GM19328 (cell line): ENCODE data around the gene FIBCD1.

Experiments used
- ATAC-seq: cut with Tn5 transposase; IDR thresholded peaks from one replicate; pipeline ENCODE4 v1.9.1; 2021; ENCODE audit warnings: mild to moderate bottlenecking, moderate library complexity; ENCODE audit not compliant: unreplicated experiment

The FIBCD1 gene

GRCh38 chr9:130884111-130884531 is 54.9 kb downstream of the FIBCD1 start:
- ATAC-seq, result no peak

- ATAC-seq, result no peak
These were observed 55.6 kb downstream of the FIBCD1 start for GRCh38 chr9:130883479-130883878.

DNA sequence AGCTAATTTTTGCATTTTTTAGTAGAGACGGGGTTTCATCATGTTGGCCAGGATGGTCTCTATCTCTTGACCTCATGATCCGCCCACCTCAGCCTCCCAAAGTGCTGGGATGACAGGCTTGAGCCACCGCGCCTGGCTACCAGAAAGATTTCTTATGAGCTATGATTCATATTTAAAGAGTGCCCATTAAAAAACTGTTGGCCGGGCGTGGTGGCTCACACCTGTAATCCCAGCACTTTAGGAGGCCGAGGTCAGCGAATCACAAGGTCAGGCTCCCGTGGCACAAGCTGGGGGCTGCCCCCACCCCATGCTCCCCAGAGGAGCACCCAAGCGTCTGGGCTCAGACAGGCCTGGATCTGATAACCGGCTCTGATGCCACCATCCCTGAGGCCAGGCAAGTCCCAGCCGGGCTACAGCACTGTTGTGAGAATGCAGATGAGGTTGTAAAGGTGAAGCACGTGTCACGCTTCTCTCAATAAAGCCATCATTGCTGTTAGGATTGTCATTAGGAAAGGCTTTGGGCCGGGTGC is 56.3 kb downstream of the FIBCD1 start:
- ATAC-seq, result no peak

DNA sequence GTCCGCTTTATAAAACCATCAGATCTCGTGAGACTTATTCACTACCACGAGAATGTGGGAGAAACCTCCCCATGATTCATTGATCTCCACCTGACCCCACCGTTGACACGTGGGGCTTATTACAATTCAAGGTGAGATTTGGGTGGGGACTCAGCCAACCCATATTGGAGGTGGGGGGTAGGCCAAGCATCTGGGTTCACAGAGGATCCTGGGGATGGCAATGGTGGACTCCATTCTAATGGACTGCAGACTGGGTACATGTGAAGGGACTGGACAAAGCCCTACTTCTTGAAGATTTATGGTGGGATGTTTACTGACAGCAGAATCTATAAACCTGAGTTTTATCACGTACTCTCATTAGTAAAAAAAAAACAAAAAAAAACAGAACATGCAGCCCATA is 57.5 kb downstream of the FIBCD1 start:
- no peak for ATAC-seq

- ATAC-seq, result no peak
These were observed 58.3 kb downstream of the FIBCD1 start for GRCh38 chr9:130880599-130881220.

- ATAC-seq, result no peak
These were observed 59.1 kb downstream of the FIBCD1 start for GRCh38 chr9:130879863-130880411.

- no peak for ATAC-seq
These were observed 60.8 kb downstream of the FIBCD1 start for GRCh38 chr9:130878295-130878694.

- no peak for ATAC-seq
These were observed 61.7 kb downstream of the FIBCD1 start for GRCh38 chr9:130877300-130877699.

- ATAC-seq, result no peak
These were observed 64.3 kb downstream of the FIBCD1 start for GRCh38 chr9:130874783-130875182.

DNA sequence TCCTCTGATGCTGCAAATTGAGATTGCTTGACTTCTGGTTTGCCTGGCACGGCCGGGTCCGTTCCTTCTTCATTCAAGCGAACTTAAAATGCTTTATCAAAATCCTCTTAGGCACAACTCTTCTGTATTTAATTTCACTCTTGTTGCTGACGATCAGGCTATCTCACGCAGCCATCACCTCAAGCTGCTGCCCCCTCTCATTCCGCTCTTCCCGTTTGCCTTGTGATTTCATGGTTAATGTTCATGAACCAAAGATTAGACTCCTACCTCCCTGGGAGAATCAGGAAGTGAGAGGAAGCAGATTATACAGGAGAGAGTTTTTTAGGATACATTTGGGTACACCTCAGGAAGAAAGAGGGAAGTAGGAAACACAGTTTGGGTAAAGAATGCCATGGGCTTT is 65.1 kb downstream of the FIBCD1 start:
- ATAC-seq, result no peak

DNA sequence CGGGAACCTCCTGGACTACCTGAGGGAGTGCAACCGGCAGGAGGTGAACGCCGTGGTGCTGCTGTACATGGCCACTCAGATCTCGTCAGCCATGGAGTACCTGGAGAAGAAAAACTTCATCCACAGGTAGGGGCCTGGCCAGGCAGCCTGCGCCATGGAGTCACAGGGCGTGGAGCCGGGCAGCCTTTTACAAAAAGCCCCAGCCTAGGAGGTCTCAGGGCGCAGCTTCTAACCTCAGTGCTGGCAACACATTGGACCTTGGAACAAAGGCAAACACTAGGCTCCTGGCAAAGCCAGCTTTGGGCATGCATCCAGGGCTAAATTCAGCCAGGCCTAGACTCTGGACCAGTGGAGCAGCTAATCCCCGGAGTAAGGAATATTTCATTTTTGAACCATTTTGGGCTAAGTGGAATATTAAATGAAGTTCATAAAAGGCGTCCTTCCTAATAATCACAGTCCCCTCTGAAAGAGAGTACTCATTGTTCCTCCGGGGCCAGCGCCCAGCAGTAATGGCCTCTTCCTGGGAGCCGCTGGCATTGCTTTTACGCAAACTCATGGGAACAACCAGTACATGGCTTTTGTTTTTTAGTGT is 66.0 kb downstream of the FIBCD1 start:
- ATAC-seq, result no peak

- ATAC-seq, result no peak
These were observed 66.5 kb downstream of the FIBCD1 start for GRCh38 chr9:130872508-130872907.

DNA sequence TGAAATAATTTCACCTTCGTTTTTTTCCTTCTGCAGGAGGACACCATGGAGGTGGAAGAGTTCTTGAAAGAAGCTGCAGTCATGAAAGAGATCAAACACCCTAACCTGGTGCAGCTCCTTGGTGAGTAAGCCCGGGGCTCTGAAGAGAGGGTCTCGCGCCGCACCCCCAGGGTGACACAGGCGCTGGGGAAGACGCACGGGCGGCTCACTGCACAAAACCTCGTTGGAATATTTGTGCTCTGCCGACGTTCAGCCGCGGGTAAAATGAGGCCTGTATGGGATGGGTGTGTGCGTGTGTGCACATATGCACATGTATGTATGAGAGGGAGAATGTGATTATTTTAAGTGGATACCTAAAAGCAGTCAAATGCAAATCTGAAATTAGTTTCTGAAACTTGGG is 67.0 kb downstream of the FIBCD1 start:
- no peak for ATAC-seq

DNA sequence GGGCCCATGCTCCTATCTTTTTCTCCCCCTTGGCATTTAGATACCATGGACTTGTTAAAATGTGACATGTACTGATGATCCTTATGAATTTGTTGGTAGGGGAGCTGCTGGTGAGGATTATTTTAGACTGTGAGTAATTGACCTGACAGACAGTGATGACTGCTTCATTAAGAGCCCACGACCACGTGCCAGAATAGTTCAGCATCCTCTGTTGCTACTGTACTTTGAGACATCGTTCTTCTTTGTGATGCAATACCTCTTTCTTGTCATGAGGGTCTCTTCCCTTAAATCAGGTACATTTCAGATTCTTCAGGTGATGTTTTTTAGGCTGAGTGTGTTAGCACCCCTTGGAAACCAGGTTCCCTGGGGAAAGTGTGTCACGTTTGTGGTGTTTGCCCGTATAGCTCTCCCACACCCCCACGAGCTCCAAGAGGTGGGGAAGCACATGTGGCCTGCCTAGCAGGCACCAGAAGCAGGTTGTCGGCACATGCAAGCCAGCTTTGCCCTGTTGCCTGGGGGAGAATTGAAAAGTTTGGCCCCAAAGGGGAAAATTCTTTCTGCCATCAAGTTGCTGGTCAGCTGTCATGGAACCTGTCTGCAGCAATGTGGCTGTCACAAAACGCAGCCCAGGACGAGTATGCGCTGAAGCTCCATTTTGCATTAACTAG is 67.5 kb downstream of the FIBCD1 start:
- no peak for ATAC-seq

DNA sequence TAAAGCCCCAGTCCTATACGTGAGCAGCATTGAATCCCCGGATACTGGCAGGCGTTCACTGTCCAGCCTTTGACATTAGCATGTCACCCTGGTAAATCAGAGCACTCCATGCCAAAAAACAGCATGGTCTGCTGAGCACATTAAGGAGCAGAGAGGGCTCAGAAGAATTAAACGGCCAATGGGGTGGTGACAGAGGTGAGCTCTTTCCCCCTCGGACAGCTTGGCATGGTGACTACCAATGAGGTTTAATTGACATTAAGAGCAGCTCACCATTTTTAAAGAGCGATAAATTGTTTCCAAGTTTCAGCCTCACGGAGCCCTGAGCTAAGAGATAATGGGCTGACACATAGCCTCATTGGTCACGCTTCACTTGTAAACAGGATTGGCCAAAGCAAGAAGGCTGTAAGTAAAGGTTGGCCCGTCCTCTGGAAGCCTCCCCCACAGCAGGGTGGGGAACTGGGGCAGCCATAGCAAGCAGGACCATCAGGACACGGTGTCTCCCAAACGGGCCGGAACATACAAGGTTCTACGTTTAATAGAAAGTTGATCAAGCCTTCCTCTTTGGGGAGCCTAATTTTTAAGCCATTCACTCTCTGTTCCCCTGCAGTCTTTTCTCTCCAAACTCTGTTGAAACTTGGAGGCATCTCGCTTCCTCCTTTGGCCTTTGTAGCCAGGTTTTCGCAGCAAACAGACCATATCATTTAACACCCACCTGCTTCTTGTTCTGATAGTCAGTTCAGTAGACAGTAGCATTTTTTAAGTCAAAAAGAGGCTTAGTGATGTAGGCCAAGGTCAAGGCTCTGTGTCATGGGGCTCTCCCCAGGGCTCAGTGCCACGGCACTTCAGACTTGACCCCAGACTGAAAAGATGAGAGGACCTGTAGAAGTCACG is 68.3 kb downstream of the FIBCD1 start:
- no peak for ATAC-seq

- ATAC-seq, result no peak
These were observed 69.8 kb downstream of the FIBCD1 start for GRCh38 chr9:130869250-130869649.

- no peak for ATAC-seq
These were observed 70.8 kb downstream of the FIBCD1 start for GRCh38 chr9:130868230-130868629.

DNA sequence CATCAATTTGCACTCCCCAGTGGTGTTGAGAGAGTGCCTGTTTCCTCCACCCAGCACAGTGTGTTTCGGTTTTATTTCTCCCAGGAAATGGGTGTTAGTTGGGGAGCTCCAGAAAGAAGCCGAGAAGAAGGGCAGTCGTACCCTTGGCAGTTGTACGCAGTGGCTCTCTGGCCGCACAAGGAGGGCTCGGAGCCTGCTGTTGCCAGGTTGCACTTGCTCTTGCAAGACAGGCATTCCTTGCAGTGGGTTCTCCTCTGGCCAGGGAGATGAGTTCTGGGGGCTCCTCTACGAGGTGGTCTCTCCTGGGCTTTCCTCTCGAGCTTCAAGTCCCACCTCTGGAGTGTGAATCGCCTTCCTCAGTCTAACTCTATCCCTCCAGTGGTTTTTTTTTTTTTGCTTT is 71.5 kb downstream of the FIBCD1 start:
- ATAC-seq, result no peak

DNA sequence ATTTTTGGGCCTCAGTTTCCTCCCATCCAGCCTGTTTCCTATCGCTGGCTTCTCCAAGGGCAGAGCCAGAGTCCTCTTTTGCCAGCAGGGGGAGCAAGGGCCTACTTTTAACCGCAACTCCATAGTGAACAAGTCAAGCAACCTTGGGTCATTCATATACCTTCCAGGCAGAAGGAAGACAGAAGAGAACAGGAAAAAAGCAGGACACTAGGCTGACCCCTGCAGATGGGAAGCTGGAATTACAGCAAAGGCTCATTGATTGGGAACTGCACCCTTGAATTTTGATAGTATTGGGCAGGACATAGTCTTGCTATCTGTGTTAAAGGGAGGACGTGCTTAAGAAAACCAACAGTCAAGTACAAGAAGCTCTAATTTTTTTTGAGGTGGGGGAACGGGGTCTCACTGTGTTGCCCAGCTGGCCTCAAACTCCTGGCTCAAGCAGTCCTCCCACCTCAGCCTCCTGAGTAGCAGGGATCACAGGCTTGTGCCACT is 72.5 kb downstream of the FIBCD1 start:
- ATAC-seq, result no peak

- no peak for ATAC-seq
These were observed 73.1 kb downstream of the FIBCD1 start for GRCh38 chr9:130865921-130866320.

DNA sequence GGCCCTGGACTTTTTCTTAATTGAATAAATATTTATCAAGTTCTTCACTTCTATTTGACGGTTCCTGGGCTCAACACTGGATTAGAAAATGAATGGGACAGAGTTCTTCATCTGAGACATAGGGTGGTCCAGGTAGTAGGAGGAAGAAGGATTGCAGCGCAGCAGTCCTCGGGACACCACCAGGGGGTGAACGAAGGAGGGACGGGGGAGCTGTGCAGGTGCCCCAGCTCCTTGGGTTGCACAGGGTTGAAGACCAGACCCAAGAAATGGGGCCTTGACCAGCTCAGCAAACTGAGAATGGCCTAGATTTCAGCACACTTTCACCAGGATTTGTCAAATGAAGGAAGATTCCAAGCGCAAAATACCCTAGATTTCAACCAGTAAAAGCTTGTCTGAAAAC is 74.5 kb downstream of the FIBCD1 start:
- ATAC-seq, result no peak
